LoVo (cell line): ENCODE results near the gene TBC1D22A.

ENCODE experiments used
- DNase-seq: peaks from one replicate; pipeline ENCODE4 v3.0.0-alpha.2; 2016; ENCODE audit warnings: low spot score

The TBC1D22A gene

GRCh38 chr22:46909237-46910030 is 147.0 kb downstream of the TBC1D22A start:
- DNase-seq, result no peak

GRCh38 chr22:46910624-46911023 is 148.2 kb downstream of the TBC1D22A start:
- no peak for DNase-seq

- no peak for DNase-seq
Measured at GRCh38 chr22:46911346-46911745, 148.9 kb downstream of the TBC1D22A start.

GRCh38 chr22:46913351-46913750 is 150.9 kb downstream of the TBC1D22A start:
- no peak for DNase-seq

GRCh38 chr22:46914481-46914880 is 152.0 kb downstream of the TBC1D22A start:
- no peak for DNase-seq

- no peak for DNase-seq
Measured at GRCh38 chr22:46914916-46915894, 152.8 kb downstream of the TBC1D22A start.

- no peak for DNase-seq
Measured at GRCh38 chr22:46915950-46916730, 153.7 kb downstream of the TBC1D22A start.

GRCh38 chr22:46916886-46917770 is 154.7 kb downstream of the TBC1D22A start:
- no peak for DNase-seq

GRCh38 chr22:46917771-46918101 is 155.3 kb downstream of the TBC1D22A start:
- DNase-seq, result no peak

GRCh38 chr22:46918197-46918596 is 155.7 kb downstream of the TBC1D22A start:
- no peak for DNase-seq

GRCh38 chr22:46922037-46922436 is 159.6 kb downstream of the TBC1D22A start:
- DNase-seq, result no peak

GRCh38 chr22:46923394-46923793 is 160.9 kb downstream of the TBC1D22A start:
- no peak for DNase-seq

- no peak for DNase-seq
Measured at GRCh38 chr22:46925818-46926217, 163.4 kb downstream of the TBC1D22A start.

GRCh38 chr22:46929046-46929709 is 166.7 kb downstream of the TBC1D22A start:
- no peak for DNase-seq

GRCh38 chr22:46929710-46930204 is 167.3 kb downstream of the TBC1D22A start:
- DNase-seq, result no peak

- DNase-seq, result no peak
Measured at GRCh38 chr22:46931414-46931813, 169.0 kb downstream of the TBC1D22A start.

- no peak for DNase-seq
Measured at GRCh38 chr22:46931881-46932280, 169.4 kb downstream of the TBC1D22A start.

- no peak for DNase-seq
Measured at GRCh38 chr22:46933040-46933930, 170.8 kb downstream of the TBC1D22A start.

GRCh38 chr22:46934172-46934745 is 171.8 kb downstream of the TBC1D22A start:
- DNase-seq, result no peak
